Tibial artery (tissue), 4 donors: ENCODE results near the gene AP1M2.
"Not testable (repeated sequence)": the region's sequence is repeated elsewhere in the genome, so short reads cannot be mapped to it uniquely, and the experiment has no call there.

Experiments used
- DNase-seq, 2 donors: peaks; one replicate each; pipeline ENCODE4 v3.0.0-alpha.2; 2019
- H3K27ac ChIP-seq, 2 donors: fragments of 200-600 bp; sonication (generic) in 1 of 2; 1 replicate in 1 of 2; 2 replicates in 1 of 2; pipeline ENCODE4 v1.5.1; 2018 to 2019; ENCODE audit warnings: mild to moderate bottlenecking in 1 of 2
- H3K27me3 ChIP-seq, 2 donors: fragments of 200-600 bp; sonication (generic) in 1 of 2; one replicate each; pipeline versions ENCODE4 v1.5.1 to v1.6.0; 2016 to 2019
- H3K36me3 ChIP-seq, 3 donors: fragments of 200-600 bp; sonication (generic) in 2 of 3; one replicate each; pipeline ENCODE4 v1.5.1; 2016 to 2019; ENCODE audit warnings: mild to moderate bottlenecking in 2 of 3
- H3K4me1 ChIP-seq, 4 donors: fragments of 200-600 bp; sonication (generic) in 2 of 4; 1 replicate in 3 of 4; 2 replicates in 1 of 4; pipeline ENCODE4 v1.5.1; 2016 to 2019
- H3K4me3 ChIP-seq, 2 donors: fragments of 200-600 bp; sonication (generic) in 1 of 2; 1 replicate in 1 of 2; 2 replicates in 1 of 2; pipeline ENCODE4 v1.5.1; 2018 to 2019; ENCODE audit warnings: mild to moderate bottlenecking in 2 of 2
- H3K9me3 ChIP-seq, 3 donors: fragments of 200-600 bp; sonication (generic) in 1 of 3; one replicate each; pipeline ENCODE4 v1.5.1; 2016 to 2019
- intact Hi-C: fragments of 100-400 bp; cut with DNase I; formaldehyde crosslinking; loops from one replicate; pipeline ENCODE4 v1.15.0; 2023; ENCODE audit warnings: low total_unique reads
- TF ChIP-seq, protein P1 (sequence below), 2 experiments: fragments of 200-600 bp in 1 of 2; fragments of 450-650 bp in 1 of 2; IDR thresholded peaks; one replicate each; pipeline ENCODE4 v1.5.1; 2017 to 2019; ENCODE audit warnings: antibody characterized with exemption in 2 of 2, mild to moderate bottlenecking in 1 of 2, moderate library complexity in 1 of 2

The AP1M2 gene

DNA sequence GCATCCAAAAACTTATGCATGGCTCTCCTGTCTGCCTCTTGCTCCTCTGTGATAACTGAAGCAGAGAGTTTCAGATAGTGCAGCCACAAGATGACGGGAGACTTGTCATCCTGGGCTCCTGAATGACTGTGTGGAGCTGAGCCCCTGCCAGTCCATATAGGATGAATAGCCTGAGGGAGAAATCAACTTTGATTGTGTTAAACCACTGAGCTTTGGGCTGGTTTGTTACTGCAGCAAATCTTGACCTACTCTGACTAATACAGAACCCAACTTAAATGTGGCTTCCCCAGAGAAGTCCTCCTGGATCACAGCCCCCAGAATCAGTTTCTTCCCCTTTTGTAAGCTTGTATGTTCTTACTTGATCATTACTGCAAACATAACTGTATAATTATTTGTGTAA is 54.7 kb downstream of the AP1M2 start:
- peaks cover 0 to 12% (median 3%) of the 10 kb centered on the region in 4 donors for H3K4me1 ChIP-seq
- intact Hi-C loops: no loop called here
- no peak for DNase-seq
- no peaks in the 10 kb centered on the region for H3K27me3 ChIP-seq
- no peak overlapping the region for H3K4me3 ChIP-seq
- TF ChIP-seq, protein P1, sequence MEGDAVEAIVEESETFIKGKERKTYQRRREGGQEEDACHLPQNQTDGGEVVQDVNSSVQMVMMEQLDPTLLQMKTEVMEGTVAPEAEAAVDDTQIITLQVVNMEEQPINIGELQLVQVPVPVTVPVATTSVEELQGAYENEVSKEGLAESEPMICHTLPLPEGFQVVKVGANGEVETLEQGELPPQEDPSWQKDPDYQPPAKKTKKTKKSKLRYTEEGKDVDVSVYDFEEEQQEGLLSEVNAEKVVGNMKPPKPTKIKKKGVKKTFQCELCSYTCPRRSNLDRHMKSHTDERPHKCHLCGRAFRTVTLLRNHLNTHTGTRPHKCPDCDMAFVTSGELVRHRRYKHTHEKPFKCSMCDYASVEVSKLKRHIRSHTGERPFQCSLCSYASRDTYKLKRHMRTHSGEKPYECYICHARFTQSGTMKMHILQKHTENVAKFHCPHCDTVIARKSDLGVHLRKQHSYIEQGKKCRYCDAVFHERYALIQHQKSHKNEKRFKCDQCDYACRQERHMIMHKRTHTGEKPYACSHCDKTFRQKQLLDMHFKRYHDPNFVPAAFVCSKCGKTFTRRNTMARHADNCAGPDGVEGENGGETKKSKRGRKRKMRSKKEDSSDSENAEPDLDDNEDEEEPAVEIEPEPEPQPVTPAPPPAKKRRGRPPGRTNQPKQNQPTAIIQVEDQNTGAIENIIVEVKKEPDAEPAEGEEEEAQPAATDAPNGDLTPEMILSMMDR (IDR thresholded peaks at IDR 0.05): no peak
- no peaks in the 10 kb centered on the region for H3K36me3 ChIP-seq
- no peak overlapping the region for H3K27ac ChIP-seq
- H3K9me3 ChIP-seq: no peaks in the 10 kb centered on the region

DNA sequence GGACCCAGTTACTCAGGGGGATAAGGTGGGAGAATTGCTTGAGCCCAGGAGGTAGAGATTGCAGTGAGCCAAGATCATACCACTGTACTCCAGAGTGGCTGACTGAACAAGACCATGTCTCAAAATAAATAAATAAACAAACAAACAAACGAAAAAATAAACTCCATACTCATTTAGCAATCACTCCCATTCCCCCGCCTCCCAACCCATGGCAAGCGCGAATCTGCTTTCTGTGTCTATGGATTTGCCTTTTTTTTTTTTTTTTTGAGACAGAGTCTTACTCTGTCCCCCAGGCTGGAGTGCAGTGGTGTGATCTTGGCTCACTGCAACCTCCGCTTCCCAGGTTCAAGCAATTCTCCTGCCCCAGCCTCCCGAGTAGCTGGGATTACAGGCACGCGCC is 60.2 kb downstream of the AP1M2 start:
- H3K36me3 ChIP-seq, H3K27ac ChIP-seq, H3K9me3 ChIP-seq, intact Hi-C loops, H3K4me3 ChIP-seq, H3K27me3 ChIP-seq, DNase-seq, H3K4me1 ChIP-seq: not testable (repeated sequence)

DNA sequence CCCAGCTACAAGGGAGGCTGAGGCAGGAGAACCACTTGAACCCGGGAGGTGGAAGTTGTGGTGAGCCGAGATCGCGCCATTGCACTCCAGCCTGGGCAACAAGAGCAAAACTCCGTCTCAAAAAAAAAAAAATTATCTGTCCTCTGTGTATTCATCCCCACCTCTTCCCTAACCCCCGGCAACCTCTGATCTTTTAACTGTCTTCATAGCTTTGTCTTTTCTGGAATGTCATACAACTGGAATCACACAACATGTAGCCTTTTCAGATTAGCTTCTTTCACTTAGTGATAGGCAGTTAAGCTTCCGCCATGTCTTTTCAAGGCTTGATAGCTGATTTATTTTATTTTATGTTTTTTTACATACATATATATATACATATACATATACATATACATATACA is 61.5 kb downstream of the AP1M2 start:
- intact Hi-C loops: no loop called here
- Histone ChIP-seq H3K36me3 (no peaks in the 10 kb centered on the region), H3K9me3 (no peaks in the 10 kb centered on the region), H3K4me3 (no peak overlapping the region), H3K4me1 (no peaks in the 10 kb centered on the region), H3K27ac (no peak overlapping the region), H3K27me3 (no peaks in the 10 kb centered on the region)
- no peak for DNase-seq
- TF ChIP-seq, protein P1 (IDR thresholded peaks at IDR 0.05): no peak

DNA sequence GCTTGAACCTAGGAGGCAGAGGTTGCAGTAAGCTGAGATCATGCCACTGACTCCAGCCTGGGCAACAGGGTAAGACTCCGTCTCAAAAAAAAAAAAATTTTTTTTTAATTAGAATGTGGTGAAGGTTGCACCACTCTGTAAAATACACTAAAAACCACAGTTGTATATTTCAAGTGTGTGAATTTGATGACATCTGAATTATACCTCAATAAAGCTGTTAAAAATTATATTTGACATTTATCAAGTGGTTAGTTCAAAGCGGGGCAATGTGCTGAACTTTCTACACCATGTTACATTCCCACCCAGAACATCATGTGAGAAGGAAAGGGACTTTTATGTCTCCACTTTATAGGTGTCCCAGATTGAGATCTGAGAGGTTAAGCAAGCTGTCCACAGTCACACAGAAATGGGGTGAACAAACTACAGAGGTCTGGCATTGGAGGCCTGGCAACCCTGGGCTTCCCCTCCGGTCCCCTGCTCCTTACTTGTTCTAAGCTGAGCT is 63.9 kb downstream of the AP1M2 start:
- Histone ChIP-seq H3K4me1 (peaks cover 0 to 7% (median 3%) of the 10 kb centered on the region in 4 donors), H3K27me3 (peaks cover 0 to 11% of the 10 kb centered on the region in 2 donors), H3K27ac (no peak overlapping the region), H3K4me3 (no peak overlapping the region), H3K36me3 (no peaks in the 10 kb centered on the region), H3K9me3 (no peaks in the 10 kb centered on the region)
- intact Hi-C loops: no loop called here
- DNase-seq: no peak
- TF ChIP-seq, protein P1 (IDR thresholded peaks at IDR 0.05): no peak
